Measurements from ENCODE around the gene SNCA. TPM values are rescaled to one million over a fixed set of nuclear protein-coding genes. Genes with fewer than 3 reads are reported as not detected.

The SNCA gene
- total RNA-seq, 1 donor, result 0.72 TPM

DNA sequence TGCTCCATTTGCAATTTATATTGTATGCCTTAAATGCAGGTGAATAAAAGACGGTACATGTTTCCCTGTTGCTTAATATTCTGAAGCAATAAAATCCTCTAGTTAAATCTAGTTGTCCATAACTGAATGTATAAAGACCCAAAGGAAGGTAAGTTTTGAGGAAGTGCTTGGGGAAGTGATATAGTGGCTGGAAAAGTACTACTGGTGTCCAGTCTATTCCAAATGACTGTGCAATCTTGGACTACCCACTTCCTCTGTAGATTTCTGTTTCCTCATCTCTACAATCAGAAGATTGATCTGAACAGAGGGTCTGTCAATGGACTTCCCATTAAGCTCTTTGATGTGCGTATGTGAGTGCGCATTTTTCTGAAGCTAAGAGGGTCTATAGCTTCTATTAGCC lies 17.0 kb downstream of the SNCA start:
- no peak overlapping the region for H3K4me2 ChIP-seq (ENCODE audit: insufficient read depth, low read length)
- no peak overlapping the region for H3K4me3 ChIP-seq (ENCODE audit: insufficient read depth, low read length)
- no peaks in the 10 kb centered on the region for H3K4me1 ChIP-seq (ENCODE audit: insufficient read depth, low read length)
- no peaks in the 10 kb centered on the region for H3K36me3 ChIP-seq (ENCODE audit: insufficient read depth, low read length)
- H2AFZ ChIP-seq (ENCODE audit: low read length), result no peak overlapping the region
- no peak overlapping the region for H3K27ac ChIP-seq (ENCODE audit: low read depth, low read length)
- no peak for DNase-seq (ENCODE audit: insufficient read length, low spot score, missing footprints)
- no peak for TF ChIP-seq CTCF (IDR thresholded peaks at IDR 0.05; ENCODE audit: extremely low read depth, low read depth, low read length)
- H3K9me3 ChIP-seq (ENCODE audit: low read depth, low read length), result no peaks in the 10 kb centered on the region
- H3K79me2 ChIP-seq (ENCODE audit: insufficient read depth, low read length), result no peaks in the 10 kb centered on the region
- H3K27me3 ChIP-seq (ENCODE audit: insufficient read depth, low read length), result no peaks in the 10 kb centered on the region
- no peaks in the 10 kb centered on the region for H4K20me1 ChIP-seq (ENCODE audit: insufficient read depth, low read length)

- no peak overlapping the region for H2AFZ ChIP-seq (ENCODE audit: low read length)
- H3K9me3 ChIP-seq (ENCODE audit: low read depth, low read length), result no peaks in the 10 kb centered on the region
- H4K20me1 ChIP-seq (ENCODE audit: insufficient read depth, low read length), result no peaks in the 10 kb centered on the region
- DNase-seq (ENCODE audit: insufficient read length, low spot score, missing footprints), result no peak
- H3K4me1 ChIP-seq (ENCODE audit: insufficient read depth, low read length), result no peaks in the 10 kb centered on the region
- no peak overlapping the region for H3K27ac ChIP-seq (ENCODE audit: low read depth, low read length)
- H3K27me3 ChIP-seq (ENCODE audit: insufficient read depth, low read length), result no peaks in the 10 kb centered on the region
- H3K79me2 ChIP-seq (ENCODE audit: insufficient read depth, low read length), result no peaks in the 10 kb centered on the region
- no peak overlapping the region for H3K4me3 ChIP-seq (ENCODE audit: insufficient read depth, low read length)
- H3K4me2 ChIP-seq (ENCODE audit: insufficient read depth, low read length), result no peak overlapping the region
- H3K36me3 ChIP-seq (ENCODE audit: insufficient read depth, low read length), result no peaks in the 10 kb centered on the region
- no peak for TF ChIP-seq CTCF (IDR thresholded peaks at IDR 0.05; ENCODE audit: extremely low read depth, low read depth, low read length)
Observed at GRCh38 chr4:89814362-89814761, 22.6 kb downstream of the SNCA start.

GRCh38 chr4:89813197-89813596 lies 23.8 kb downstream of the SNCA start:
- DNase-seq (ENCODE audit: insufficient read length, low spot score, missing footprints), result no peak
- Histone ChIP-seq H3K9me3 (ENCODE audit: low read depth, low read length) (no peaks in the 10 kb centered on the region), H3K4me3 (ENCODE audit: insufficient read depth, low read length) (no peak overlapping the region), H3K27me3 (ENCODE audit: insufficient read depth, low read length) (no peaks in the 10 kb centered on the region), H3K27ac (ENCODE audit: low read depth, low read length) (no peak overlapping the region), H2AFZ (ENCODE audit: low read length) (no peak overlapping the region), H4K20me1 (ENCODE audit: insufficient read depth, low read length) (no peaks in the 10 kb centered on the region), H3K79me2 (ENCODE audit: insufficient read depth, low read length) (no peaks in the 10 kb centered on the region), H3K4me1 (ENCODE audit: insufficient read depth, low read length) (no peaks in the 10 kb centered on the region), H3K4me2 (ENCODE audit: insufficient read depth, low read length) (no peak overlapping the region), H3K36me3 (ENCODE audit: insufficient read depth, low read length) (no peaks in the 10 kb centered on the region)
- no peak for TF ChIP-seq CTCF (IDR thresholded peaks at IDR 0.05; ENCODE audit: extremely low read depth, low read depth, low read length)

GRCh38 chr4:89807441-89808140 lies 29.4 kb downstream of the SNCA start:
- Histone ChIP-seq H3K27ac (ENCODE audit: low read depth, low read length) (no peak overlapping the region), H3K27me3 (ENCODE audit: insufficient read depth, low read length) (no peaks in the 10 kb centered on the region), H3K4me2 (ENCODE audit: insufficient read depth, low read length) (no peak overlapping the region), H2AFZ (ENCODE audit: low read length) (no peak overlapping the region), H3K9me3 (ENCODE audit: low read depth, low read length) (no peaks in the 10 kb centered on the region), H3K36me3 (ENCODE audit: insufficient read depth, low read length) (no peaks in the 10 kb centered on the region), H3K4me1 (ENCODE audit: insufficient read depth, low read length) (no peaks in the 10 kb centered on the region), H3K4me3 (ENCODE audit: insufficient read depth, low read length) (no peak overlapping the region), H3K79me2 (ENCODE audit: insufficient read depth, low read length) (no peaks in the 10 kb centered on the region), H4K20me1 (ENCODE audit: insufficient read depth, low read length) (no peaks in the 10 kb centered on the region)
- TF ChIP-seq CTCF (IDR thresholded peaks at IDR 0.05; ENCODE audit: extremely low read depth, low read depth, low read length), result no peak
- DNase-seq (ENCODE audit: insufficient read length, low spot score, missing footprints), result no peak
